GM19468 (cell line): Measurements from ENCODE around the gene HMGN2.
A peak's percentile ranks its signal among the peaks of the same experiment; 100 is the strongest.
"Not testable (repeated sequence)": the region's sequence is repeated elsewhere in the genome, so short reads cannot be mapped to it uniquely, and the experiment has no call there.

ENCODE experiments used
- ATAC-seq: cut with Tn5 transposase; IDR thresholded peaks from one replicate; pipeline ENCODE4 v1.9.1; 2021; ENCODE audit warnings: mild to moderate bottlenecking, moderate library complexity, moderate number of reproducible peaks; ENCODE audit not compliant: unreplicated experiment; ENCODE audit errors: extremely low read depth

The HMGN2 gene

DNA sequence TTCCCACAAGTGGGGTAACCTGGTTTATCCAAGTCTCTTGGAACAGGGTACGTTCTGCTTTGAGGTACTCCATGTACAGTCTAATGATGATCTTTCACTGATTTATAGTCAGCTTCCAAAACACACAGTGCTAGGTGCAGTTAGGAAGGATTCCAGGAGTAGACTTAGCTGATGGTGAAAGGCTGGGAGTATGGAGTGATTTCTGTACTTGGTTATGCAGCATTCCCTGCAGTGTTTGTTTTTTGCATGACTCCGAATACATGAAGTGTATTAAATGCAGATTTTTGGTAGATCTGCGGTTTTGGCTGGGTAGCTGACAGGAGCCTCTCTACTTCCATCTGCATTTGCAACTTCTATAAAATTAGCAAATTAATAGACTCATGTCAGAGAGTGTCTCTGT, 3.7 kb downstream of the HMGN2 start:
- no peak for ATAC-seq

DNA sequence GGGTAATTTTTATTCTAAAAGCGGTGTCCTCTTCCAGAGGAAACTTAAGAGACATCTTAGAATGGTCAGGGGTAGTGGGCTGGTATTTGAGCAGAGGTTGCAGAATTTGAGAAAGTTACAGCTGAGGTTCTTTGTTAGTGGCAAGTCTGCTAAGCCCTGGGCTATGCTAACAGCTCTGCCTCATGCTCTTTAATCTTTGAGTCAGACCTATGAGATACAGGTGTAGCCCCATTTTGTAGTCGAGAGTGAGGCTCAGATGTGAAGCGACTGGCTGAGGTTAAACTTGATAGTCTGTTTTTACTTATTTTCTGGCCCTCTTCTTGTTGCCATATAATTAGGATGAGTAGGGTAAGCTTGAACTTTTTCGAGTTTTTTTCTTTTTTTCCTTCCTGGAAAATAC, 4.7 kb downstream of the HMGN2 start:
- ATAC-seq = no peak

DNA sequence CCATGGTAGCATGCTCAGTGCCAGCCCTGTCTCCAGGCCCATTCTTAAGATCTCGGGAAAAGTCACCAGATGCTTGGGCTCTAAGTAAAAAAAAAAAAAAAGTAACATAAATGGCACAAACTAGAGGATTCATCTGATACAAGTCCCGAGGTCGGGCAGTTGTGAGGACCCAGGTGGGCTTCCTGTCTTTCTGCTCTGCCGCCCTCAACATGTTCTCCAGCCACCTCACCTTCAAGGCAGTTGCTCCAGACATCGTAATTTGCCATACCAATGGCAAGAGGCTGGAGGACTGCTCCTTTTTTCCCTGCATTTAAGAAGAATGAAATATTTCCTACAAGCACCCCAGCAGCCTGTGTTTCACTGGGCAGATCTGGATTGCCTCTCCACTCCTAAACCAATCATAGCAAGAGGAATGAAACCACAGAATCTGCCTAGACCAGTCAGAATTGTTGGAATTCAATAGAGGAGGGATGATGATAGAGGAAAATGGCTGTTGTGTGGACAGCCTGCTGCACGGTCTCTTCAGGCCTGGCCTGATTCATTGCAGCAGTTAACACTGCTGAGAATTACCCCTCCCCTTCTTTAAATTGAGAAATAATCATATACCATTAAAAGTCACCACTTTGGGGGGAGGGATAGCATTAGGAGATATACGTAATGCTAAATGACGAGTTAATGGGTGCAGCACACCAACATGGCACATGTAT, 5.4 kb downstream of the HMGN2 start:
- ATAC-seq = no peak

DNA sequence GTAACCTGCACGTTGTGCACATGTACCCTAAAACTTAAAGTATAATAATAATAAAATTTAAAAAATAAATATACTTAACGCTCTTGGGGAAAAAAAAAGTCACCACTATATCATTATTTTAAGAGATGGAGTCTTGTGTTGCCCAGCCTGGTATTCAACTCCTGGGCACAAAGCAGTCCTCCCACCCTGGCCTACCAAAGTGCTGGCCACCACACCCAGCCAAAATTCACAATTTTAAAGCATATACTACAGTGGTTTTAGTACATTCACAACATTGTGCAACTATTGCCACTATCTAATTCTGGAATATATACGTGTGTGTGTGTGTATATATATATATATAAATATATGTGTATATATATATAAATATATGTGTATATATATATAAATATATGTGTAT, 5.9 kb downstream of the HMGN2 start:
- no peak for ATAC-seq

DNA sequence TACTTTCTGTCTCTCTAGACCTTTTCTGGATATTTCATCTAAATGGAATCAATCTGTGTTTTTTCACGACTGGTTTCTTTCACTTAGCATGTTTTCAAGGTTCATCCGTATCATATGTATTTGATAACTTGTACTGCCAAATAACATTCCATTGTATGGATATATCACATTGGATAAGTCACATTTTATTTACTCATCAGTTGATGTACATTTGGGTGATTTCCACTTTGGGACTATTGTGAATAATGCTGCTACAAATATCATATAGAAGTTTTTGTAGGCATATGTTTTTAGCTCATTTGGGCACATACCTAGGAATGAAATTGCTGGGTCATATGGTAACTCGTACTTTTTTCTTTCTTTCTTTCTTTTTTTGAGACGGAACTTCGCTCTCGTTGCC, 6.7 kb downstream of the HMGN2 start:
- no peak for ATAC-seq

DNA sequence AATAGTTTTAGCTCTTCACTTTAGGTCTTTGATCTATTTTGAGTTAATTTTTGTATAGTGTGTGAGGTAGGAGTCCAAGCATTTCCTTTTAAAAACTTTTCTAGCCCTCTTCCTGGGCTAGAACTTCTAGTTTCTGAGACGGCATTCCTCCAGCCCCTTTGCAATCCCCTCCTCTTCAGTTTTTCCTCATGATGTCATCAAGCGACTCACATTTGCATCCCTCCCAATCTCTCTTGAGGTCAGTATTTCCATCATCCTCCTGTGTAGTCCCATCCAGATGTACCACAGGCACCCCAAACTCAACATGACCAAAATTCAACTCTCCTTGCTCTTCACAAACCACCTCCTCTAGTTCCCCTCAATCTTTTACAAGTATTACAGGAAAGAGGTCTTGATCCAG, 10.7 kb downstream of the HMGN2 start:
- no peak for ATAC-seq

DNA sequence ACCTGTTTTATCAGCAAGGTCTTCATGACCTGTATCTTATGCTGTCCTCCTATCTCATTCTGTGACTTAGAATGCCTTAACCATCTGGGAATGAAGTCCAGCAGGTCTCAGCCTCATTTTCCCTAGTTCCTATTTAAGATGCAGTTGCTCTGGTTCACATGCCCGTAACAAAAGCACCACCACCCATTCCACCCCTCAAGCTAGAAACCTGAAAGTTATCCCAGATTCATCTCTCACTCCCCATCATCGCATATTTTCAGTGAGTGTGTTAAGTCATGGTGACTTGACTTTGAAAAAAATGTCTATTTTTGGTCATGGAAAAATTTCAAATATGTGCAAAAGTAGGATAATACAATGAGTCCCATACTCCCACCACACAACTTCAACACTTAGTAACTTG, 11.7 kb downstream of the HMGN2 start:
- ATAC-seq = no peak

DNA sequence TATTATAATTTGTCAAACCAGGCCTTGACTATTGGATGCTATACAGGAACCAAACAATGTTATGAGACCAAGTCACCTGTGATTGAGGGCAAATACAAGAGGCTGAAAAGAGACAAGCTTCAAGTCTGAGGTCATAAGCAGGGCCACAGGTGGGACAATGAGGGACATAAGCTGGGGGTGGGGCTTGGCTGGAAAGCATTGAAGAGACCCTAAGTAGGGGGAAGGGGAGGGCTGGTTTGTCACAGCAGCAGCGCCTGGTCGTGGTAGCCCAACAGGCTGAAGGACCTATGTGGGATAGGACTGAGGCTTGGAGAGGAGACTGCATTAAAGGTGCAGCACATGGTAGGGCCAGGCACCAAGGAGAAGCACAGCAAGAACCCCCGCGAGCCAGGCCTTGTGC, 17.9 kb downstream of the HMGN2 start:
- no peak for ATAC-seq

DNA sequence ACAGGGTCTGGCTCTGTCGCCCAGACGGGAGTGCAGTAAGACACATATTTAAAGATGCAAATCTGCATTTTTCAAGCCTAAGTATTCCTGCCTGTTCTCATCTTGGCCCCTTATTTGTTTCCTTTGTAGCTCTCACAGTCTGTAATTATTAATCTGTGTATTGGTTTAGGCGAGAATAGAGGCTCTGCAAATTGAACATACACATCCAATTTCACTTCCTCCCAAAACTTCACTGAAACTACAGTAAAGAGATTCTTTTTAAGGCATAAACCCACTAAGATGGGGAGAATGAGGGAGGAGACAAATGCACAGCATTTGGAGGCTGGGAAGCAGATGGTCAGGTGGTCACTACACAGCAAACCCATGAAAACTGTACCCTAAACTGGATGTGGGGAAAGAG, 21.0 kb downstream of the HMGN2 start:
- ATAC-seq = no peak

DNA sequence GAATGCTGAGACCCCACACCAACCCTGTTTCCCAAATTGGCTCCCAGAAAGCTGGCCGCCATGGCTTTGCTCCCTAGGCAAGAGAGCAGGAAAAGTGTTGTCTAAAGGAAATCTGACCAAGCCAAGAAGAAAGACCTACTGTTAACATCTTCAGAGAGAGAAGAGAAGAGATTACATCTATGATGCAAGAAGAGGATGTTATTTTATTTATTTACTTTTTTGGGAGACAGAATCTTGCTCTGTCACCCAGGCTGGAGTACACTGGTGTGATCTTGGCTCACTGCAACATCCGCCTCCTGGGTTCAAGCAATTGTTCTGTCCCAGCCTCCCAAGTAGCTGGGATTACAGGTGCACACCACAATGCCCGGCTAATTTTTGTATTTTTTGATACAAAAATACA, 21.7 kb downstream of the HMGN2 start:
- no peak for ATAC-seq

DNA sequence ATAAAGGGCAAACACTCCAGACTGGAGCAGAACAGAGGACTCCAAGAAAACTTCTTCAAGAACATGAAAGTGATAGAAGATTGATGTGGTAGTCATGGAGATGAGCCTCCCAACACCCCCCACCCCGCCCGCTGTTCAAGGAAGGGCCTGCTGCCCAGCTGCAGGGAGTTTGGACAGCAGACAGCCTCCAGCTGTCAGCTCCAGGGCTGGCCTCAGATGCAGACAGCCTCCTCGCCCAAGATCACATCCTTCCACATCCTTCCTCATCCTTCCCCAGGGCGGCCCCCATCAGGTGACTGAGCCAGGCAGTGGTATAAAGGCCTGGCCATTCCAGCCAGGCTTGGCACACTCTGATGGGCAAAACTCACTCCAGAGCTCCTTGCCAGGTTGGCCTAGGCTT, 24.6 kb downstream of the HMGN2 start:
- no peak for ATAC-seq

DNA sequence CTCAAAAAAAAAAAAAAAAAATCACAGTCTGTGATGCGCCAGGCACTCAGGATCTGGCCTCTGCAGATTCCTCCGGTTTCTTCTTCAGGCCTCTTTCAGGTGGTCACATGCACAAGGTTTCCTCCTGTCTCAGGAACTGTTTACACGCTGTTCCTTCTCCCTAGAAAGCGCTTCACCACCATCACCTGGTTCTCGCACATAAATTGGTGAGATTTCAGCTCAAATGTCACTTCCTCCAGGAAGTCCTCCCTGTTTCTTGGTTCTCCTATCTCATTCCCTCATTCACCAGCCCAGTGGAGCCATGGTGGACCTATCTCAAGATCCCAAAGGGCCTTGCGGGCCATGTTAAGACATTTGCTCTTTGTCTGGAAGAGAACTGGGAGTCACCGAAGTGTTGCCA, 26.7 kb downstream of the HMGN2 start:
- ATAC-seq = no peak

DNA sequence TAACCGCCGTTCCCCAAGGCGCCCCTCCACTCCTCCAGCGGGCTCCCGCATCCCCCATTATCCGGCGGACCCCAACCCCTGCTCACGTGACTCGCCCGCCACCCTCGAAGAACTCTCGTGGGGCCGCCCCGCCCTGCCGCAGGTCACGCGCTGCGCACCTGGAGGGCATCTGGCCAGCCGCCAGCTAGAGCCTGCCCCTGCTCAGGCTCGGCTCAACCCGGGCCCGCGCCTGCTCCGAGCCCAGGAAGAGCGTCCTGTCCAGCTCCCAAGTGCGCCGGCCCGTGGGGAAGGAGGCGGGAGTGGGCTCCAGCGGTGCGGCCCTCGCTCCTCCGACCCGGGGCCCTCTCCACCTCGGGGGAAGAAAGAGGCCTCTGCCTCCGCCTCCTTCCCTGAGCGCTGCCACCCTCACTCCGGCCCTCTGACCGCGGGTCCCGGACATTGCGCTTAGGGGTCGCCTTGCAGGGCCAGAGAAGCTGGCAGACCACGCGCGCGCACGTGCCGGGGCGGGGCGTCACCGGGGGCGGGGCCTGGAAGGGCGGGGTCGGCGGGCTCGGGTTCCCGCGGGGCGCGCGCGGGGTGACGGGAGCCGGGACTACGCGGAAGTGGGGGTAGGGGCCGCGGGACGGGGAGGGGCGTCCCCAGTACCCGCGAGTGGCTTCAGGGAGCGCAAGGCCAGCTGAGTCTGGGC, 28.4 kb downstream of the HMGN2 start:
- ATAC-seq = peak; percentile 11

DNA sequence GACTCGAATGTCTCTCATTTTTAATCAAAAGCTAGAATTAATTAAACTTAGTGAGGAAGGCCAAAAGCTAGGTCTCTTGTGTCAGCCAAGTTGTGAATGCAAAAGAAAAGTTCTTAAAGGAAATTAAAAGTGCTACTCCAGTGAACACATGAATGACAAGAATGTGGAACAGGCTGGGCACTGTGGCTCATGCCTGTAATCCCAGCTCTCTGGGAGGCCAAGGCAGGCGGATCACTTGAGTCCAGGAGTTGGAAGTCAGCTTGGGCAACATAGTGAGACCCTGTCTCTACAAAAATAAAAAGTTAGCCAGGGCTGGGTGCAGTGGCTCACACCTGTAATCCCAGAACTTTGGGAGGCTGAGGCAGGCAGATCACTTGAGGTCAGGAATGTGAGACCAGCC, 38.5 kb downstream of the HMGN2 start:
- not testable (repeated sequence) for ATAC-seq

DNA sequence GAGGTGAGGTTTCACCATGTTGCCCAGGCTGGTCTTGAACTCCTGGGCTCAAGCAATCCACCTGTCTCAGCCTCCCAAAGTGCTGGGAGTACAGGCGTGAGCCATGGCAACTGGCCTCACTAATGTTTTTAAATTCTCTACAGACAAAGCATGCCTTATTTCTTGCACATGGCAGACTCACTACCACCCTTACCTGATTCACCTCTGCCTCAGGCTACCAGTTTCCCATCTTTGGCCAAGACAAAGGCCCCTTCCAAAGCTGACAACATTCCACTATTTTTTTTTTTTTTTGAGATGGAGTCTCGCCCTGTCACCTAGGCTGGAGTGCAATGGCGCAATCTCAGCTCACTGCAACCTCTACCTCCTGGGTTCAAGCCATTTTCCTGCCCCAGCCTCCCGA, 43.6 kb downstream of the HMGN2 start:
- not testable (repeated sequence) for ATAC-seq

DNA sequence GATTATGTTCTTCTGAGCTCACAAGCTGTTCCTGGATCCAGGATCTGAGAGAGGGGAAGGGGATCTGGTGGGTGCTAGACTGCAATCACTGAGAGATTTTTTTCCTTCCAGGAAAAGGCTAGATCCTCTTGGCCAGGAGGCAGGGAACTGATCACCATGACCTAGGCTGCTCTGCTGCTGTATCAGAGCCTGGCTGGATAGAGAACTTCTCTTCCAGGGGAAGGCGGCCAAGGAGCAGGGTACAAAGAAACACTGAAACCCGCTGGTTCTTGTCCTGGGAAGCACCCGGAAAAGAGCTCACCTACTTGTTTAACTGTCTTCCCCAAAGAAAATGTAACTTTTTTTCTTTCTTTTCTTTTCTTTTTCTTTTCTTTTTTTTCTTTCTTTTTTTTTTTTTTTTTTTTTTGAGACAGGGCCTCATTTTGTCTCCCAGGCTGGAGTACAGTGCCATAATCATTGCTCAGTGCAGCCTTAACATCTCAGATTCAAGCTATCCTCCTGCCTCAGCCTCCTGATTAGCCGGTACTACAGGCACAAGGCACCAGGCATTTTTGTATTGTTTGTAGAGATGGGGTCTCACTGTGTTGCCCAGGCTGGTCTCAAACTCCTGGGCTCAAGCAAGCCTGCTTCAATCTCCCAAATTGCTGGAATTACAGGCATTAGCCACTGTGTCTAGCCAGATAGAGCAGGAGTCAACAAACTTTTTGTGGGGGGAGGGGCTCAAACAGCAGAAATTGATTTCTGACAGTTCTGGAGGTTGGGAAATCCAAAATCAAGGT, 44.9 kb downstream of the HMGN2 start:
- ATAC-seq = no peak

DNA sequence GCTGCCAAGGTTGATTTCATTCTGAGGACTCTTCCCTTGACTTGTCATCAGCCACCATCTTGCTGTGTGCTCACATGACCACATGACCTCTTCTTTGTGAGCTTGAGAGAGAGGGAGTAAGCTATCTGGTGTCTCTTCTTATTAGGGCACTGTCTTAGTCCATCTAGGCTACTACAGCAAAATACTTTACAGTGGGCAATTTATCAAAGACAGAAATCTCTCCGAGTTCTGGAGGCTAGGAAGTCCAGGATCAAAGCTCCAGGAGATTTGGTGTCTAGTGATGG, 45.5 kb downstream of the HMGN2 start:
- no peak for ATAC-seq

DNA sequence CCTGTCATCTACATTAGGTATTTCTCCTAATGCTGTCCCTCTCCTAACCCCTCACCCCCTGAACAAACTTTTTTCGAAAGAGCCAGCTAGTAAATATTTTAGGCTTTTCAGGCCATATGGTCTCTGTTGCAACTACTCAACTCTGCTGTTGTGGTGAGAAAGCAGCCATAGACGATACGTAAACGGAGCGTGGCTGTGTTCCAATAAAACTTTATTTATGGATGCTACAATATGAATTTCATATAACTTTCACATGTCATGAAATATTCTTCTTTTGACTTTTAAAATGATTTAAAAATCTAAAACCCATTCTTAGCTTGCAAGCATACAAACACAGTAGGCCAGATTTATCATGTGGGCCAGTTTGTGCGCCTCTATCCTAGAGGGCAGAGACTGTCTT, 46.1 kb downstream of the HMGN2 start:
- ATAC-seq = no peak

DNA sequence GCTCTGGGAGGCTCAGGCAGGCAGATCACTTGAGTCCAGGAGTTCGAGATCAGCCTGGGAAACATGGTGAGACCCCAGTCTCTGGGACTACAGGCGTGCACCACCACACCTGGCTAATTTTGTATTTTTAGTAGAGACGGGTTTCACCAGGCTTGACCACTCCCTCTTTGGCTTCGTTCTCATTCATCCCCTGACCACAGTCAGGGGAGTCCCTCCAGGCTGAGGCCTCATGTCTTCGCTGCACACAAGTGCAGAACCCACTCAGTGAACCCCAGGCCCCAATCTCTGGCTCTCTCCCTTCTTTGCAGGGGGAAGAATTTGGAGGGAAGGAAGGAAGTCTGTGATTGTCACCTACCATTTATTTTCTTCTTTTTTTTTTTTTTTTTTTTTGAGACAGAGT, 48.1 kb downstream of the HMGN2 start:
- ATAC-seq = no peak

DNA sequence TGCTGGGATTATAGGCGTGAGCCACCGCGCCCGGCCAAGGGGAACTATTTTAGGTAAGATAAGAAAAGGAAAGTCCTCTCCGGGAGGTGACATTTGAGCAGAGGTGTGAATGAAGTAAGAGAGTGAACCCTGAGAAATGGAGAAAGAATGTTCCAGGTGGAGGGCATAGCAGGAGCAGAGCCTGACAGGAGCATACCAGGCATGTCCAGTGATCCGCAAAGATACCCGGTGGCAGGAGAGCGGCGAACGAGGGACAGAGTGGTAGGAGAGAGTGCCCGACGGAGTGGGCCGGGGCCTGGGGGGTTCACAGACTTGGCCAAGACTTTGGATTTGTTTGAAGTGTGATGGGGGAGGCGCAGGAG, 49.4 kb downstream of the HMGN2 start:
- no peak for ATAC-seq

DNA sequence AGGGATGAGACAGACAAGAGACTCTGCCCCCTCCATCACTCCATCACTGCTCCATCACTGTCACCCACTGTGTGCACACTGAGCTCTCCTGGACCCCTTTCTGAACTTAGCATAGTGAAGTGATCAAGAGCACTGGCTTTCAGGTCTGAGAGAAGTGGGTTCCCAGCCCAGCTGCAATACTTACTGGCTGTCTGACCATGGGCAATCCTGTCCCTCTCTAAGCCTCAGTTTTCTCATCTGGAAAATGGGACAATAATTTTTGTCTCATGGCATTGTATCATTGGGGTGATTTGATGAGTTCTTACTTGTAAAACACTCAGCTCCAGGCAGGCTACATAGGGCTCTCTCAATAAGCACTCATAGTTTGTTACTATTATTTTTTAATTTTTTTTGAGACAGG, 49.8 kb downstream of the HMGN2 start:
- ATAC-seq = no peak

DNA sequence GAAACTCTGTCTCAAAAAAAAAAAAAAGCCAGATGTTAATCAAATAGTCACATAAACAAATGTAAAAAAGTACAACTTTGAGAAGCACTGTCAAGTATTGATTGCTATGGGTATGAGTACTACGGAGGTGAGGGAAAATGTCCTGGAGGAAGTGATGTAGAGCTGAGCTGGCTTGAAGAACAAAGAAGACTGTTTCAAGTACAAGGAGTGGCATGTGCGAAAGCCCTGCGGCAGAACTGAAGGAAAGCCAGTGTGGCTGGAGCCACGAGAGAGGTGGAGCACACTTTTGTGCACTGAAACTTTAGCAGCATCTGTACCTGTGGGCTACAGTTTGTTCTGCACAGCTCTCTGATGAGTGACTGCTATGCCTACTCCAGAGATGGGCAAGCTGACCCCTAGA, 51.9 kb downstream of the HMGN2 start:
- no peak for ATAC-seq
